SU-DHL-6 (cell line): ENCODE data around the gene STK38L.

ENCODE experiments used
- H2AFZ ChIP-seq: fragments of 200-600 bp; sonication (generic); 2 replicates; pipeline ENCODE4 v1.6.1; 2014; ENCODE audit warnings: low read depth, mild to moderate bottlenecking, moderate library complexity, mixed read lengths, antibody characterized with exemption, low read length; ENCODE audit not compliant: severe bottlenecking
- H3F3A ChIP-seq: fragments of 200-600 bp; shearing (Covaris generic); 2 replicates; pipeline ENCODE4 v1.6.0; 2016; ENCODE audit warnings: antibody characterized with exemption, mild to moderate bottlenecking; ENCODE audit not compliant: insufficient read depth
- H3K27ac ChIP-seq: fragments of 200-600 bp; sonication (generic); 2 replicates; pipeline ENCODE4 v1.5.1; 2016; ENCODE audit warnings: low read depth, mild to moderate bottlenecking, low read length, moderate library complexity, mixed read lengths
- H3K27me3 ChIP-seq: fragments of 200-600 bp; sonication (generic), shearing (Covaris generic); 2 replicates; pipeline ENCODE4 v1.6.0; 2014; ENCODE audit warnings: mild to moderate bottlenecking, low read length
- H3K36me3 ChIP-seq: fragments of 200-600 bp; sonication (generic); 2 replicates; pipeline ENCODE4 v1.6.1; 2014; ENCODE audit warnings: mild to moderate bottlenecking, low read length, mixed read lengths
- H3K4me2 ChIP-seq: fragments of 300-600, 200-600 bp; shearing (Covaris generic), sonication (generic); 2 replicates; pipeline ENCODE4 v1.6.0; 2014; ENCODE audit warnings: low read length, low read depth, mild to moderate bottlenecking; ENCODE audit not compliant: poor library complexity, severe bottlenecking
- H3K4me3 ChIP-seq: fragments of 200-600 bp; sonication (generic); 2 replicates; pipeline ENCODE4 v1.5.1; 2014; ENCODE audit warnings: antibody characterized with exemption, low read length, mild to moderate bottlenecking, mixed read lengths; ENCODE audit not compliant: insufficient read depth, poor library complexity, severe bottlenecking
- H3K79me2 ChIP-seq: fragments of 200-600 bp; sonication (generic); 2 replicates; pipeline ENCODE4 v1.6.1; 2014; ENCODE audit warnings: mild to moderate bottlenecking, low read length, moderate library complexity; ENCODE audit not compliant: insufficient read depth
- H3K9ac ChIP-seq: fragments of 200-600 bp; sonication (generic); 2 replicates; pipeline ENCODE4 v1.7.0; 2014; ENCODE audit warnings: mild to moderate bottlenecking, low read length
- H3K9me2 ChIP-seq: fragments of 200-600 bp; sonication (generic); replicated peaks from 2 replicates; pipeline ENCODE4 v1.6.1; 2014; ENCODE audit warnings: low read length; ENCODE audit not compliant: insufficient read depth
- H3K9me3 ChIP-seq: fragments of 200-600 bp; sonication (generic); 2 replicates; pipeline ENCODE4 v1.6.1; 2014; ENCODE audit warnings: low read length, mixed read lengths; ENCODE audit not compliant: insufficient read depth
- H4K20me1 ChIP-seq: fragments of 200-600 bp; sonication (generic); 2 replicates; pipeline ENCODE4 v1.6.1; 2014; ENCODE audit warnings: low read depth, mild to moderate bottlenecking, antibody characterized with exemption, low read length, moderate library complexity, mixed read lengths
- CTCF ChIP-seq: fragments of 200-600 bp; sonication (generic); IDR thresholded peaks from one replicate; pipeline ENCODE4 v1.5.1; 2017; ENCODE audit warnings: antibody characterized with exemption, mild to moderate bottlenecking, low read length, moderate library complexity; ENCODE audit not compliant: insufficient read depth, poor library complexity, severe bottlenecking
- EZH2phosphoT487 ChIP-seq: fragments of 200-600 bp; sonication (generic), shearing (Covaris generic); conservative IDR thresholded peaks from 2 replicates; pipeline ENCODE4 v1.6.1; 2018; ENCODE audit warnings: mild to moderate bottlenecking, antibody characterized with exemption, low read length, moderate library complexity, mixed read lengths

STK38L gene

GRCh38 chr12:27252934-27253333, 8.8 kb downstream of the STK38L start:
- TF ChIP-seq CTCF = no peak
- no peak for TF ChIP-seq EZH2phosphoT487
- Histone ChIP-seq H2AFZ (no peak overlapping the region), H3F3A (no peaks in the 10 kb centered on the region), H3K27me3 (no peaks in the 10 kb centered on the region), H3K4me3 (no peak overlapping the region), H3K36me3 (no peaks in the 10 kb centered on the region), H3K27ac (no peak overlapping the region), H3K9me2 (no peaks in the 10 kb centered on the region), H3K9ac (no peak overlapping the region), H3K9me3 (no peaks in the 10 kb centered on the region), H3K4me2 (no peak overlapping the region), H4K20me1 (no peaks in the 10 kb centered on the region), H3K79me2 (no peaks in the 10 kb centered on the region)

GRCh38 chr12:27253347-27253746, 9.3 kb downstream of the STK38L start:
- no peak overlapping the region for H3K27ac ChIP-seq
- no peak overlapping the region for H3K4me3 ChIP-seq
- no peaks in the 10 kb centered on the region for H4K20me1 ChIP-seq
- H3K9me2 ChIP-seq = no peaks in the 10 kb centered on the region
- H2AFZ ChIP-seq = no peak overlapping the region
- H3K9me3 ChIP-seq = no peaks in the 10 kb centered on the region
- no peak for TF ChIP-seq CTCF
- no peak for TF ChIP-seq EZH2phosphoT487
- H3F3A ChIP-seq = no peaks in the 10 kb centered on the region
- H3K36me3 ChIP-seq = no peaks in the 10 kb centered on the region
- no peaks in the 10 kb centered on the region for H3K27me3 ChIP-seq
- no peak overlapping the region for H3K4me2 ChIP-seq
- H3K79me2 ChIP-seq = no peaks in the 10 kb centered on the region
- no peak overlapping the region for H3K9ac ChIP-seq

GRCh38 chr12:27255806-27256205, 11.7 kb downstream of the STK38L start:
- H3K79me2 ChIP-seq = no peaks in the 10 kb centered on the region

More at GRCh38 chr12:27255806-27256205, 11.7 kb downstream of the STK38L start:
- Histone ChIP-seq H4K20me1 (no peaks in the 10 kb centered on the region), H3K4me2 (no peak overlapping the region), H3K27ac (no peak overlapping the region), H3K27me3 (no peaks in the 10 kb centered on the region), H3K36me3 (no peaks in the 10 kb centered on the region), H3K9me2 (no peaks in the 10 kb centered on the region), H3F3A (no peaks in the 10 kb centered on the region), H3K9ac (no peak overlapping the region), H3K9me3 (no peaks in the 10 kb centered on the region), H3K4me3 (no peak overlapping the region), H2AFZ (no peak overlapping the region)
- no peak for TF ChIP-seq EZH2phosphoT487
- no peak for TF ChIP-seq CTCF
